ENCODE results near the gene MMP15.

The MMP15 gene

GRCh38 chr16:57991551-57992059, 33.9 kb upstream of the MMP15 start:
- intact Hi-C loops (cut with micrococcal nuclease), result no loop called here
- Mint-ChIP-seq H3K4me1 (ENCODE audit: low read depth) (peaks cover 29% of the 10 kb centered on the region), H3K36me3 (ENCODE audit: low read depth) (peaks cover 40% of the 10 kb centered on the region), H3K27ac (no peak overlapping the region), H3K9me3 (no peaks in the 10 kb centered on the region), H3K4me3 (no peak overlapping the region), H3K27me3 (peaks cover 9% of the 10 kb centered on the region)

- intact Hi-C loops (cut with micrococcal nuclease), result no loop called here
- Mint-ChIP-seq H3K4me1 (ENCODE audit: low read depth) (peaks cover 31% of the 10 kb centered on the region), H3K27me3 (peaks cover 4% of the 10 kb centered on the region), H3K27ac (no peak overlapping the region), H3K9me3 (no peaks in the 10 kb centered on the region), H3K4me3 (no peak overlapping the region), H3K36me3 (ENCODE audit: low read depth) (peaks cover 45% of the 10 kb centered on the region)
Measured at GRCh38 chr16:57992084-57992483, 33.5 kb upstream of the MMP15 start.

GRCh38 chr16:57993438-57993837, 32.1 kb upstream of the MMP15 start:
- Mint-ChIP-seq H3K27me3 (no peaks in the 10 kb centered on the region), H3K36me3 (ENCODE audit: low read depth) (peaks cover 57% of the 10 kb centered on the region), H3K9me3 (no peaks in the 10 kb centered on the region), H3K4me3 (no peak overlapping the region), H3K4me1 (ENCODE audit: low read depth) (peaks cover 45% of the 10 kb centered on the region), H3K27ac (peak overlapping the region; percentile 37)
- intact Hi-C loops (cut with micrococcal nuclease), result no loop called here

- H3K9me3 Mint-ChIP-seq, result no peaks in the 10 kb centered on the region
- H3K27me3 Mint-ChIP-seq, result no peaks in the 10 kb centered on the region
- peaks cover 57% of the 10 kb centered on the region for H3K36me3 Mint-ChIP-seq (ENCODE audit: low read depth)
- no peak overlapping the region for H3K4me3 Mint-ChIP-seq
- H3K4me1 Mint-ChIP-seq (ENCODE audit: low read depth), result peaks cover 50% of the 10 kb centered on the region
- intact Hi-C loops (cut with micrococcal nuclease), result no loop called here
- no peak overlapping the region for H3K27ac Mint-ChIP-seq
Measured at GRCh38 chr16:57993897-57994296, 31.7 kb upstream of the MMP15 start.

GRCh38 chr16:57994361-57994760, 31.2 kb upstream of the MMP15 start:
- no peaks in the 10 kb centered on the region for H3K27me3 Mint-ChIP-seq
- no peaks in the 10 kb centered on the region for H3K9me3 Mint-ChIP-seq
- H3K36me3 Mint-ChIP-seq (ENCODE audit: low read depth), result peaks cover 57% of the 10 kb centered on the region
- no peak overlapping the region for H3K4me3 Mint-ChIP-seq
- intact Hi-C loops (cut with micrococcal nuclease), result no loop called here
- peaks cover 54% of the 10 kb centered on the region for H3K4me1 Mint-ChIP-seq (ENCODE audit: low read depth)
- H3K27ac Mint-ChIP-seq, result no peak overlapping the region

- peaks cover 55% of the 10 kb centered on the region for H3K4me1 Mint-ChIP-seq (ENCODE audit: low read depth)
- H3K27me3 Mint-ChIP-seq, result no peaks in the 10 kb centered on the region
- H3K9me3 Mint-ChIP-seq, result no peaks in the 10 kb centered on the region
- H3K36me3 Mint-ChIP-seq (ENCODE audit: low read depth), result peaks cover 57% of the 10 kb centered on the region
- H3K27ac Mint-ChIP-seq, result no peak overlapping the region
- intact Hi-C loops (cut with micrococcal nuclease), result no loop called here
- no peak overlapping the region for H3K4me3 Mint-ChIP-seq
Measured at GRCh38 chr16:57994778-57995177, 30.8 kb upstream of the MMP15 start.

GRCh38 chr16:57995721-57996405, 29.7 kb upstream of the MMP15 start:
- Mint-ChIP-seq H3K4me3 (no peak overlapping the region), H3K9me3 (no peaks in the 10 kb centered on the region), H3K4me1 (ENCODE audit: low read depth) (peaks cover 56% of the 10 kb centered on the region), H3K27ac (peak overlapping the region; percentile 42), H3K27me3 (no peaks in the 10 kb centered on the region), H3K36me3 (ENCODE audit: low read depth) (peaks cover 59% of the 10 kb centered on the region)
- intact Hi-C loops (cut with micrococcal nuclease), result no loop called here

GRCh38 chr16:57996406-57997175, 29.0 kb upstream of the MMP15 start:
- no peaks in the 10 kb centered on the region for H3K27me3 Mint-ChIP-seq
- H3K27ac Mint-ChIP-seq, result peak overlapping the region; percentile 42
- peaks cover 62% of the 10 kb centered on the region for H3K4me1 Mint-ChIP-seq (ENCODE audit: low read depth)
- intact Hi-C loops (cut with micrococcal nuclease), result no loop called here
- H3K4me3 Mint-ChIP-seq, result no peak overlapping the region
- no peaks in the 10 kb centered on the region for H3K9me3 Mint-ChIP-seq
- peaks cover 67% of the 10 kb centered on the region for H3K36me3 Mint-ChIP-seq (ENCODE audit: low read depth)

GRCh38 chr16:57997176-57997527, 28.4 kb upstream of the MMP15 start:
- no peak overlapping the region for H3K4me3 Mint-ChIP-seq
- intact Hi-C loops (cut with micrococcal nuclease), result no loop called here
- peaks cover 67% of the 10 kb centered on the region for H3K4me1 Mint-ChIP-seq (ENCODE audit: low read depth)

GRCh38 chr16:57997528-57998265, 27.9 kb upstream of the MMP15 start:
- Mint-ChIP-seq H3K4me3 (peak overlapping the region; percentile 26), H3K9me3 (no peaks in the 10 kb centered on the region), H3K4me1 (ENCODE audit: low read depth) (peaks cover 73% of the 10 kb centered on the region), H3K36me3 (ENCODE audit: low read depth) (peaks cover 70% of the 10 kb centered on the region), H3K27ac (peak overlapping the region; percentile 79), H3K27me3 (no peaks in the 10 kb centered on the region)
- intact Hi-C loops (cut with micrococcal nuclease), result no loop called here

More at GRCh38 chr16:57997176-57997527, 28.4 kb upstream of the MMP15 start:
- Mint-ChIP-seq H3K27ac (no peak overlapping the region), H3K36me3 (ENCODE audit: low read depth) (peaks cover 67% of the 10 kb centered on the region), H3K9me3 (no peaks in the 10 kb centered on the region), H3K27me3 (no peaks in the 10 kb centered on the region)

- intact Hi-C loops (cut with micrococcal nuclease), result no loop called here
- H3K27me3 Mint-ChIP-seq, result no peaks in the 10 kb centered on the region
- peak overlapping the region; percentile 79 for H3K27ac Mint-ChIP-seq
- H3K9me3 Mint-ChIP-seq, result no peaks in the 10 kb centered on the region
- H3K4me3 Mint-ChIP-seq, result peak overlapping the region; percentile 49
- H3K4me1 Mint-ChIP-seq (ENCODE audit: low read depth), result peaks cover 78% of the 10 kb centered on the region
- H3K36me3 Mint-ChIP-seq (ENCODE audit: low read depth), result peaks cover 70% of the 10 kb centered on the region
Measured at GRCh38 chr16:57998486-57998885, 27.1 kb upstream of the MMP15 start.

GRCh38 chr16:57998992-57999365, 26.6 kb upstream of the MMP15 start:
- H3K27ac Mint-ChIP-seq, result peak overlapping the region; percentile 79
- intact Hi-C loops (cut with micrococcal nuclease), result no loop called here
- no peaks in the 10 kb centered on the region for H3K9me3 Mint-ChIP-seq
- peaks cover 77% of the 10 kb centered on the region for H3K4me1 Mint-ChIP-seq (ENCODE audit: low read depth)
- H3K4me3 Mint-ChIP-seq, result peak overlapping the region; percentile 77
- H3K27me3 Mint-ChIP-seq, result no peaks in the 10 kb centered on the region
- H3K36me3 Mint-ChIP-seq (ENCODE audit: low read depth), result peaks cover 70% of the 10 kb centered on the region

- intact Hi-C loops (cut with micrococcal nuclease), result no loop called here
- H3K9me3 Mint-ChIP-seq, result no peaks in the 10 kb centered on the region
- peak overlapping the region; percentile 79 for H3K27ac Mint-ChIP-seq
- H3K4me3 Mint-ChIP-seq, result peak overlapping the region; percentile 77
- H3K36me3 Mint-ChIP-seq (ENCODE audit: low read depth), result peaks cover 70% of the 10 kb centered on the region
- no peaks in the 10 kb centered on the region for H3K27me3 Mint-ChIP-seq
- H3K4me1 Mint-ChIP-seq (ENCODE audit: low read depth), result peaks cover 77% of the 10 kb centered on the region
Measured at GRCh38 chr16:57999366-57999970, 26.1 kb upstream of the MMP15 start.
